Measurements from ENCODE around the gene OLIG1. TPM values are rescaled to one million over a fixed set of nuclear protein-coding genes. Genes with fewer than 3 reads are reported as not detected.

Gene OLIG1
- total and polyA plus RNA-seq, 2 of the 8 experiments (the other 6 are each of a cell fraction or from before 2014, with no cell fraction given) = 0.65 to 1.2 TPM

DNA sequence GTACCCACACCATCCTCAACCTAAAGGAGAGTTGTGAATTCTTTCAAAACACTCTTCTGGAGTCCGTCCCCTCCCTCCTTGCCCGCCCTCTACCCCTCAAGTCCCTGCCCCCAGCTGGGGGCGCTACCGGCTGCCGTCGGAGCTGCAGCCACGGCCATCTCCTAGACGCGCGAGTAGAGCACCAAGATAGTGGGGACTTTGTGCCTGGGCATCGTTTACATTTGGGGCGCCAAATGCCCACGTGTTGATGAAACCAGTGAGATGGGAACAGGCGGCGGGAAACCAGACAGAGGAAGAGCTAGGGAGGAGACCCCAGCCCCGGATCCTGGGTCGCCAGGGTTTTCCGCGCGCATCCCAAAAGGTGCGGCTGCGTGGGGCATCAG, 44.8 kb upstream of the OLIG1 start:
- ChIA-PET CTCF (ENCODE audit: partially characterized antibody) (interaction anchor here (0.8 to 6.0 kb wide), 14 partner anchors 10 to 163 kb away, joined by 3 to 44 read pairs (median 4); no protein-coding TSS in a partner anchor), POLR2A (ENCODE audit: partially characterized antibody) (interaction anchor here (1.0 to 1.2 kb wide), 2 partner anchors 10 to 47 kb away, joined by 4 to 5 read pairs; no protein-coding TSS in a partner anchor)
- Histone ChIP-seq H4K8ac (ENCODE audit: extremely low read depth, insufficient read depth, low read length) (no peak overlapping the region; the same call in 1 of the 2 replicates), H2AK5ac (ENCODE audit: low read depth, low read length) (no peak overlapping the region), H3K56ac (replicated peaks; ENCODE audit: insufficient read length, low read depth, low read length) (no peak overlapping the region), H3K9ac (replicated peaks in 1 of 4; ENCODE audit: extremely low read depth in 1 of 4, low read depth in 3 of 4, low read length in 3 of 4) (no peak overlapping the region; a peak in 2 of 7 replicates), H3K14ac (ENCODE audit: insufficient read length) (no peak overlapping the region), H4K5ac (ENCODE audit: insufficient read length, low read depth, low read length) (peak overlapping the region; percentile 31), H3K79me1 (ENCODE audit: low read depth, low read length) (no peaks in the 10 kb centered on the region), H2BK12ac (ENCODE audit: low read depth, low read length) (peak overlapping the region; percentile 84), H3K4me2 (ENCODE audit: insufficient read depth in 1 of 2, low read depth in 2 of 2, low read length in 2 of 2) (peak overlapping the region; percentile 85 to 95), H3K9me3 (ENCODE audit: insufficient read depth in 2 of 2, low read depth in 1 of 2, low read length in 1 of 2) (no peaks in the 10 kb centered on the region), H2BK5ac (ENCODE audit: low read depth, low read length) (no peak overlapping the region), H4K20me1 (replicated peaks in 1 of 2; ENCODE audit: control insufficient read depth in 1 of 2, insufficient read depth in 2 of 2, low read length in 2 of 2) (peaks cover 12 to 14% of the 10 kb centered on the region in 2 experiments), H2BK15ac (ENCODE audit: low read length) (0 out of 2 replicates have a peak overlapping the region, but pooled peaks have one; percentile 81), H3K4me3 (ENCODE audit: extremely low read depth in 1 of 4, insufficient read depth in 2 of 4, low read depth in 3 of 4, low read length in 4 of 4) (peak overlapping the region; percentile 54 to 70 (median 56)), H3K79me2 (ENCODE audit: control insufficient read depth in 1 of 2, insufficient read depth in 2 of 2, low read length in 2 of 2) (no peaks in the 10 kb centered on the region), H3K18ac (ENCODE audit: extremely low read depth, low read length) (no peak overlapping the region; the same call in 1 of the 2 replicates), H3K4me1 (replicated peaks in 1 of 4; ENCODE audit: control insufficient read depth in 3 of 4, insufficient read depth in 4 of 4, low read length in 3 of 4) (peaks cover 6 to 34% (median 26%) of the 10 kb centered on the region in 4 experiments), H3K27me3 (replicated peaks in 1 of 4; ENCODE audit: control insufficient read depth in 3 of 4, extremely low read depth in 1 of 4, insufficient read depth in 3 of 4, low read length in 3 of 4) (peaks cover 90 to 99% (median 98%) of the 10 kb centered on the region in 4 experiments), H4K91ac (replicated peaks; ENCODE audit: insufficient read length, low read length) (no peak overlapping the region), H3K27ac (ENCODE audit: low read depth, low read length) (no peak overlapping the region), H3K23me2 (ENCODE audit: low read depth, low read length) (peaks cover 13% of the 10 kb centered on the region), H2BK20ac (ENCODE audit: low read length) (no peak overlapping the region), H3K23ac (ENCODE audit: insufficient read length) (no peak overlapping the region), H2AFZ (ENCODE audit: low read length) (peak overlapping the region; percentile 83; the same call in 1 of the 2 replicates), H3K4ac (replicated peaks; ENCODE audit: insufficient read length, low read depth, low read length) (no peak overlapping the region), H3K36me3 (ENCODE audit: control insufficient read depth in 2 of 4, insufficient read depth in 4 of 4, low read length in 3 of 4) (peaks cover 0 to 5% (median 0%) of the 10 kb centered on the region in 4 experiments; a peak in 1 of 8 replicates), H2BK120ac (replicated peaks; ENCODE audit: low read depth, low read length) (no peak overlapping the region)
- FAIRE-seq (no peak), DNase-seq (ENCODE audit: low read depth in 1 of 2, low spot score in 2 of 2) (peak in 1 of 2 experiments; percentile 83)
- 1% methylated on average over 21 of the region's 22 CpGs; no CpG with 5 or more reads in 1 of the 2 experiments for WGBS, 2 experiments (ENCODE audit: extremely low coverage in 1 of 2, insufficient coverage in 1 of 2, insufficient read length in 1 of 2, insufficient replicate concordance in 2 of 2, low coverage in 1 of 2, low lambda C conversion rate in 2 of 2, missing lambda C conversion rate in 1 of 2)
- TF ChIP-seq YY1 (IDR thresholded peaks at IDR 0.05; ENCODE audit: low read depth, low read length) = no peak
- TF ChIP-seq SAP30 (IDR thresholded peaks at IDR 0.05; ENCODE audit: insufficient read depth, insufficient replicate concordance, low read length) = no peak
- no peak for TF ChIP-seq FOSL1 (IDR thresholded peaks at IDR 0.05; ENCODE audit: insufficient read depth, low read depth, low read length)
- no peak for TF ChIP-seq EGR1 (IDR thresholded peaks at IDR 0.05; ENCODE audit: borderline replicate concordance, low read depth, low read length)
- TF ChIP-seq POU5F1 (IDR thresholded peaks at IDR 0.05; ENCODE audit: low read depth, low read length) = no peak
- TF ChIP-seq MAFK (IDR thresholded peaks at IDR 0.05; ENCODE audit: low read depth, low read length) = no peak
- TF ChIP-seq EP300 (IDR thresholded peaks at IDR 0.05; ENCODE audit: borderline replicate concordance in 1 of 2, low read depth in 2 of 2, low read length in 2 of 2) = no peak
- no peak for TF ChIP-seq RXRA (IDR thresholded peaks at IDR 0.05; ENCODE audit: insufficient read depth, low read depth, low read length)
- TF ChIP-seq BCL11A (IDR thresholded peaks at IDR 0.05; ENCODE audit: low read depth in 2 of 2, low read length in 2 of 2) = no peak
- no peak for TF ChIP-seq SIRT6 (IDR thresholded peaks at IDR 0.05; ENCODE audit: low read length)
- no peak for TF ChIP-seq GTF2F1 (IDR thresholded peaks at IDR 0.05; ENCODE audit: borderline replicate concordance, low read depth, low read length)
- no peak for TF ChIP-seq NRF1 (IDR thresholded peaks at IDR 0.05; ENCODE audit: low read depth, low read length)
- peak; percentile 65 for TF ChIP-seq KDM4A (IDR thresholded peaks at IDR 0.05; ENCODE audit: low read depth, low read length, severe bottlenecking)
- no peak for TF ChIP-seq HDAC6 (IDR thresholded peaks at IDR 0.05; ENCODE audit: low read depth, low read length)

All from H1 (cell line).